GM12878 (cell line): ENCODE data around the gene PPP6R2. TPM values are rescaled to one million over a fixed set of nuclear protein-coding genes. Genes with fewer than 3 reads are reported as not detected.

Experiments used
- ATAC-seq: fragments of 200-7000 bp; cut with Tn5 transposase; 3 replicates; pipeline ENCODE4 v1.9.1; 2020; ENCODE audit warnings: mild to moderate bottlenecking, moderate library complexity
- BruUV-seq: library from RNA; stranded (reverse); fragments of 400-500 nt; replicated peaks from 2 replicates; lab custom pipeline; 2021; lab: Mats Ljungman, UMichigan
- CTCF ChIA-PET: fragments of 300-600 bp; sonication (Branson Sonifier 250); formaldehyde crosslinking; extraction: SDS; loops from one replicate; lab custom pipeline; 2021; ENCODE audit warnings: inconsistent platforms; lab: Yijun Ruan, JAX
- POLR2A ChIA-PET: fragments of 350-600 bp; formaldehyde crosslinking; extraction: SDS; loops from one replicate; lab custom pipeline; 2021; ENCODE audit warnings: inconsistent platforms; lab: Charles Lee
- RAD21 ChIA-PET: fragments of 300-600 bp; sonication (Branson Sonifier 250); formaldehyde crosslinking; loops from one replicate; lab custom pipeline; 2023; ENCODE audit warnings: antibody characterized with exemption; ENCODE audit not compliant: unreplicated experiment; lab: Charles Lee
- SMC1A ChIA-PET: fragments of 300-600 bp; sonication (Branson Sonifier 250); formaldehyde crosslinking; loops from one replicate; lab custom pipeline; 2023; ENCODE audit not compliant: unreplicated experiment, uncharacterized antibody; lab: Charles Lee
- DNase-seq: peaks from one replicate; pipeline ENCODE4 v3.0.0-alpha.2; 2011; ENCODE audit warnings: low read depth, low spot score
- FAIRE-seq: peaks from 3 replicates; lab custom pipeline; 2011; peaks lifted over from hg19 to GRCh38; lab: Jason Lieb, UNC
- H2AFZ ChIP-seq: 2 replicates; pipeline ENCODE4 v1.6.0; 2011; ENCODE audit warnings: low read depth, low read length, control low read depth; ENCODE audit not compliant: control insufficient read depth
- H3K27ac ChIP-seq: 2 replicates; pipeline ENCODE4 v1.5.1; 2011; ENCODE audit warnings: control low read depth; ENCODE audit not compliant: control insufficient read depth, insufficient read depth
- H3K27me3 ChIP-seq, 2 experiments: replicated peaks in 1 of 2; 2 replicates each; pipeline versions ENCODE4 v1.6.0 to v1.6.1; 2011; ENCODE audit warnings: low read length in 1 of 2; ENCODE audit not compliant: control insufficient read depth in 2 of 2, insufficient read depth in 2 of 2
- H3K36me3 ChIP-seq, 2 experiments: 2 replicates each; pipeline ENCODE4 v1.5.1; 2011; ENCODE audit warnings: low read length in 1 of 2; ENCODE audit not compliant: control insufficient read depth in 2 of 2, insufficient read depth in 2 of 2
- H3K4me1 ChIP-seq: 2 replicates; pipeline ENCODE4 v1.6.1; 2011; ENCODE audit warnings: mild to moderate bottlenecking, low read length, moderate library complexity, mixed read lengths; ENCODE audit not compliant: control insufficient read depth, insufficient read depth
- H3K4me2 ChIP-seq: 2 replicates; pipeline ENCODE4 v1.6.0; 2011; ENCODE audit warnings: control low read depth; ENCODE audit not compliant: control insufficient read depth, insufficient read depth
- H3K4me3 ChIP-seq: fragments of 200-600 bp; sonication (generic); 2 replicates; pipeline ENCODE4 v1.5.1; 2016
- H3K79me2 ChIP-seq: 2 replicates; pipeline ENCODE4 v1.6.0; 2011; ENCODE audit warnings: low read length; ENCODE audit not compliant: control insufficient read depth, insufficient read depth
- H3K9ac ChIP-seq: 2 replicates; pipeline ENCODE4 v1.8.0; 2011; ENCODE audit warnings: low read length, control low read depth, mixed read lengths; ENCODE audit not compliant: control insufficient read depth, insufficient read depth
- H3K9me3 ChIP-seq: replicated peaks from 3 replicates; pipeline ENCODE4 v1.5.1; 2011; ENCODE audit warnings: mild to moderate bottlenecking, low read length; ENCODE audit not compliant: control insufficient read depth, insufficient read depth
- H4K20me1 ChIP-seq: 2 replicates; pipeline ENCODE4 v1.6.0; 2011; ENCODE audit not compliant: control insufficient read depth, insufficient read depth
- BHLHE40 ChIP-seq, 2 experiments: fragments of 450-650 bp in 1 of 2; IDR thresholded peaks; 2 replicates each; pipeline ENCODE4 v1.6.1; 2011 to 2017; ENCODE audit warnings: low read depth in 2 of 2, borderline replicate concordance in 1 of 2, improper control_type of control experiment in 1 of 2, low read length in 1 of 2, mild to moderate bottlenecking in 1 of 2
- CBX3 ChIP-seq: fragments of 200-600 bp; sonication (generic); IDR thresholded peaks from 2 replicates; pipeline ENCODE4 v1.6.1; 2016; ENCODE audit warnings: low read depth, borderline replicate concordance
- CEBPZ ChIP-seq: fragments of 150-350 bp; IDR thresholded peaks from 2 replicates; pipeline ENCODE4 v1.6.1; 2016; ENCODE audit warnings: low read depth, low read length
- CHD2 ChIP-seq: IDR thresholded peaks from 2 replicates; pipeline ENCODE4 v1.6.1; 2011; ENCODE audit warnings: low read depth, low read length, improper control_type of control experiment, borderline replicate concordance
- EGR1 ChIP-seq, 2 experiments: IDR thresholded peaks; 1 replicate in 1 of 2; 2 replicates in 1 of 2; pipeline ENCODE4 v1.6.1; 2011 to 2012; ENCODE audit warnings: low read depth in 2 of 2, low read length in 2 of 2, borderline replicate concordance in 1 of 2, mild to moderate bottlenecking in 1 of 2, moderate library complexity in 1 of 2
- GABPA ChIP-seq: IDR thresholded peaks from 2 replicates; pipeline ENCODE4 v1.6.1; 2014; ENCODE audit warnings: antibody characterized with exemption, low read depth, mild to moderate bottlenecking, inconsistent platforms
- IRF4 ChIP-seq: IDR thresholded peaks from 2 replicates; pipeline ENCODE4 v1.6.1; 2011; ENCODE audit warnings: low read depth, low read length
- KLF5 ChIP-seq: fragments of 450-650 bp; IDR thresholded peaks from 2 replicates; pipeline ENCODE4 v1.6.1; 2014; ENCODE audit warnings: mild to moderate bottlenecking; ENCODE audit not compliant: partially characterized antibody
- PBX3 ChIP-seq: IDR thresholded peaks from 2 replicates; pipeline ENCODE4 v1.6.1; 2011; ENCODE audit warnings: mild to moderate bottlenecking, low read depth, low read length, moderate library complexity; ENCODE audit not compliant: insufficient replicate concordance
- POLR2AphosphoS2 ChIP-seq: IDR thresholded peaks from 2 replicates; pipeline ENCODE4 v1.6.1; 2011; ENCODE audit warnings: low read depth, mild to moderate bottlenecking, low read length, improper control_type of control experiment, moderate library complexity
- RUNX3 ChIP-seq: IDR thresholded peaks from 2 replicates; pipeline ENCODE4 v1.6.1; 2012; ENCODE audit warnings: low read length, inconsistent platforms
- SMAD1 ChIP-seq: fragments of 450-650 bp; IDR thresholded peaks from 2 replicates; pipeline ENCODE4 v1.6.1; 2018; ENCODE audit warnings: mild to moderate bottlenecking, low read depth; ENCODE audit not compliant: partially characterized antibody
- SMC3 ChIP-seq: IDR thresholded peaks from 2 replicates; pipeline ENCODE4 v1.6.1; 2011; ENCODE audit warnings: low read length, improper control_type of control experiment, borderline replicate concordance
- TBL1XR1 ChIP-seq: IDR thresholded peaks from 2 replicates; pipeline ENCODE4 v1.6.1; 2012; ENCODE audit warnings: low read depth, low read length, improper control_type of control experiment
- WGBS: methylation state at CpG from one replicate; pipeline ENCODE4 v1.1.6; 2016; ENCODE audit warnings: low lambda C conversion rate; ENCODE audit not compliant: insufficient replicate concordance, insufficient coverage; ENCODE audit errors: missing lambda C conversion rate; 5-methylcytosine and 5-hydroxymethylcytosine counted together
- in situ Hi-C: fragments of 300-500 bp; cut with MboI; formaldehyde crosslinking; loops from 9 replicates; pipeline ENCODE4 v1.14.3; 2018; ENCODE audit warnings: mixed read lengths
- intact Hi-C: fragments of 100-400 bp; cut with micrococcal nuclease; formaldehyde crosslinking; loops from one replicate; pipeline ENCODE4 v1.14.2; 2022; ENCODE audit not compliant: unreplicated experiment
- polyA plus RNA-seq, 11 experiments: library from polyadenylated mRNA; depleted of rRNA in 4 of 11; unstranded in 6 of 11; stranded (reverse) in 5 of 11; fragments of >200 nt; fragmentation: Nextera tagmentation in 4 of 11; fragmentation: Illumina TruSeq in 1 of 11; extraction: Ambion mirVana in 4 of 11; extraction: Trizol in 1 of 11; gene quantifications; 1 replicate in 1 of 11; 2 replicates in 10 of 11; pipeline versions ENCODE4 v1.2.1 to v1.2.3, GENCODE V29; 2011 to 2016; ENCODE audit warnings: inconsistent platforms in 2 of 11, missing spikeins in 2 of 11, low read depth in 1 of 11
- total RNA-seq, 4 experiments: library from RNA; depleted of rRNA in 3 of 4; stranded (reverse); fragments of >200 nt in 3 of 4; fragmentation: Illumina TruSeq in 1 of 4; extraction: Trizol in 1 of 4; gene quantifications; 2 replicates each; pipeline versions ENCODE4 v1.2.1 to v1.2.3, GENCODE V29; 2013 to 2021

The PPP6R2 gene
- total and polyA plus RNA-seq, 10 of the 15 experiments (the other 5 are each of a cell fraction or from before 2014, with no cell fraction given), result 0.29 to 52.6 (median 25.4) TPM

- no peak overlapping the region for H3K4me2 ChIP-seq
- ChIA-PET POLR2A (no interaction called here), CTCF (no interaction called here), SMC1A (no interaction called here), RAD21 (no interaction called here)
- BruUV-seq, result no TSS peak
- H3K9me3 ChIP-seq, result no peaks in the 10 kb centered on the region
- no peak for DNase-seq
- H3K79me2 ChIP-seq, result no peaks in the 10 kb centered on the region
- no peak for TF ChIP-seq RUNX3
- TF ChIP-seq KLF5, result no peak
- peaks cover 0 to 3% of the 10 kb centered on the region in 2 experiments; a peak in 2 of 4 replicates for H3K27me3 ChIP-seq
- FAIRE-seq, result no peak
- 42% methylated on average over 10 of the region's 10 CpGs for WGBS
- H3K9ac ChIP-seq, result no peak overlapping the region
- no peaks in the 10 kb centered on the region for H3K36me3 ChIP-seq
- H2AFZ ChIP-seq, result no peak overlapping the region
- in situ Hi-C loops, result no loop called here
- no peak overlapping the region for H3K27ac ChIP-seq
- no peak overlapping the region for H3K4me3 ChIP-seq
- ATAC-seq, result no peak
- H4K20me1 ChIP-seq, result no peaks in the 10 kb centered on the region
- intact Hi-C loops, result no loop called here
- no peaks in the 10 kb centered on the region for H3K4me1 ChIP-seq
These were observed 140.0 kb downstream of the PPP6R2 start for GRCh38 chr22:50483106-50483505.

GRCh38 chr22:50483556-50483955 is 140.4 kb downstream of the PPP6R2 start:
- Histone ChIP-seq H4K20me1 (no peaks in the 10 kb centered on the region), H3K9ac (no peak overlapping the region), H3K36me3 (no peaks in the 10 kb centered on the region), H3K4me3 (no peak overlapping the region), H3K4me1 (no peaks in the 10 kb centered on the region), H3K9me3 (no peaks in the 10 kb centered on the region), H3K4me2 (no peak overlapping the region), H3K27ac (no peak overlapping the region), H2AFZ (no peak overlapping the region), H3K27me3 (peaks cover 0 to 3% of the 10 kb centered on the region in 2 experiments; a peak in 2 of 4 replicates), H3K79me2 (no peaks in the 10 kb centered on the region)
- no TSS peak for BruUV-seq
- intact Hi-C loops, result no loop called here
- in situ Hi-C loops, result no loop called here
- 43% methylated on average over 8 of the region's 8 CpGs for WGBS
- DNase-seq, result no peak
- ChIA-PET POLR2A (no interaction called here), SMC1A (no interaction called here), CTCF (interaction anchor here (0.9 to 4.1 kb wide), 3 partner anchors 14 to 137 kb away, joined by 3 to 29 read pairs (median 4); partner anchors contain the start of gene SCO2), RAD21 (interaction anchor here (1.4 kb wide), 1 partner anchor 13 kb away, joined by 5 read pairs; no protein-coding TSS in a partner anchor)
- ATAC-seq, result no peak
- FAIRE-seq, result no peak
- TF ChIP-seq PBX3, result no peak
- no peak for TF ChIP-seq SMAD1
- no peak for TF ChIP-seq CEBPZ
- no peak for TF ChIP-seq TBL1XR1
- no peak for TF ChIP-seq GABPA
- no peak for TF ChIP-seq CBX3
- TF ChIP-seq IRF4, result no peak
- no peak for TF ChIP-seq EGR1 (IDR thresholded peaks at IDR 0.05; ENCODE audit: borderline replicate concordance in 1 of 2, low read depth in 2 of 2, low read length in 2 of 2)
- no peak for TF ChIP-seq BHLHE40 (IDR thresholded peaks at IDR 0.05; ENCODE audit: borderline replicate concordance in 1 of 2, low read depth in 2 of 2, low read length in 1 of 2)
- TF ChIP-seq POLR2AphosphoS2, result no peak
- TF ChIP-seq SMC3, result no peak
- no peak for TF ChIP-seq CHD2
